K562 (cell line): ENCODE results near the gene CRKL.
"Not testable (repeated sequence)": the region's sequence is repeated elsewhere in the genome, so short reads cannot be mapped to it uniquely, and the experiment has no call there.

Experiments
- CBX5 ChIP-seq: IDR thresholded peaks from 2 replicates; pipeline ENCODE4 v1.6.1; 2014; ENCODE audit warnings: low read depth, borderline replicate concordance
- MTA2 ChIP-seq: fragments of 450-650 bp; IDR thresholded peaks from 2 replicates; pipeline ENCODE4 v1.6.1; 2016; ENCODE audit warnings: low read depth
- POLR2A ChIP-seq: fragments of 450-650 bp; conservative IDR thresholded peaks from 2 replicates; pipeline ENCODE4 v1.6.1; 2016
- TF ChIP-seq, protein P1 (sequence below): sonication (generic); formaldehyde crosslinking; IDR thresholded peaks from 2 replicates; pipeline ENCODE4 v1.9.0; 2022; ENCODE audit warnings: mild to moderate bottlenecking, missing genetic modification reagents

- TF ChIP-seq CBX5, MTA2, POLR2A: not testable (repeated sequence)
- TF ChIP-seq, protein P1, sequence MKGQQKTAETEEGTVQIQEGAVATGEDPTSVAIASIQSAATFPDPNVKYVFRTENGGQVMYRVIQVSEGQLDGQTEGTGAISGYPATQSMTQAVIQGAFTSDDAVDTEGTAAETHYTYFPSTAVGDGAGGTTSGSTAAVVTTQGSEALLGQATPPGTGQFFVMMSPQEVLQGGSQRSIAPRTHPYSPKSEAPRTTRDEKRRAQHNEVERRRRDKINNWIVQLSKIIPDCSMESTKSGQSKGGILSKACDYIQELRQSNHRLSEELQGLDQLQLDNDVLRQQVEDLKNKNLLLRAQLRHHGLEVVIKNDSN (CRISPR knock-in tag): not testable (repeated sequence)
Measured at GRCh38 chr22:20935780-20936539, 18.8 kb downstream of the CRKL start.
